Osteoblast (primary cell): ENCODE data around the gene HMOX1. TPM values are rescaled to one million over a fixed set of nuclear protein-coding genes. Genes with fewer than 3 reads are reported as not detected.

ENCODE experiments used
- DNase-seq: peaks from one replicate; pipeline ENCODE4 v3.0.0; 2011; ENCODE audit warnings: low spot score, mixed read lengths; ENCODE audit not compliant: insufficient read length; ENCODE audit errors: missing footprints
- H2AFZ ChIP-seq: 2 replicates; pipeline ENCODE4 v1.6.0; 2011; ENCODE audit warnings: mild to moderate bottlenecking, low read length
- H3K27ac ChIP-seq: 2 replicates; pipeline ENCODE4 v1.5.1; 2011; ENCODE audit warnings: mild to moderate bottlenecking, low read depth, low read length, moderate library complexity
- H3K27me3 ChIP-seq: 2 replicates; pipeline ENCODE4 v1.6.0; 2012; ENCODE audit warnings: mild to moderate bottlenecking, control low read depth, inconsistent platforms, low read length, moderate library complexity; ENCODE audit not compliant: insufficient read depth
- H3K36me3 ChIP-seq: 2 replicates; pipeline ENCODE4 v1.5.1; 2011; ENCODE audit warnings: mild to moderate bottlenecking, low read length, control low read depth, moderate library complexity; ENCODE audit not compliant: insufficient read depth
- H3K4me1 ChIP-seq: 2 replicates; pipeline ENCODE4 v1.5.1; 2011; ENCODE audit warnings: mild to moderate bottlenecking, low read length, control low read depth, moderate library complexity; ENCODE audit not compliant: insufficient read depth
- H3K4me2 ChIP-seq: 2 replicates; pipeline ENCODE4 v1.6.0; 2011; ENCODE audit warnings: mild to moderate bottlenecking, low read length; ENCODE audit not compliant: insufficient read depth
- H3K4me3 ChIP-seq: fragments of 200-600 bp; sonication (generic); 3 replicates; pipeline ENCODE4 v1.5.1; 2012; ENCODE audit warnings: mild to moderate bottlenecking, low read length, inconsistent platforms; ENCODE audit not compliant: insufficient read depth
- H3K79me2 ChIP-seq: 2 replicates; pipeline ENCODE4 v1.6.0; 2012; ENCODE audit warnings: mild to moderate bottlenecking, low read length, control low read depth, inconsistent platforms; ENCODE audit not compliant: insufficient read depth
- H3K9me3 ChIP-seq: 2 replicates; pipeline ENCODE4 v1.5.1; 2011; ENCODE audit warnings: low read depth, low read length, control low read depth
- H4K20me1 ChIP-seq: 2 replicates; pipeline ENCODE4 v1.6.0; 2012; ENCODE audit warnings: mild to moderate bottlenecking, low read length, control low read depth; ENCODE audit not compliant: insufficient read depth
- total RNA-seq: library from RNA; depleted of rRNA; stranded (reverse); fragments of >200 nt; gene quantifications from 2 replicates; pipeline ENCODE4 v1.2.3, GENCODE V29; 2012
- TF ChIP-seq, protein P1 (sequence below): IDR thresholded peaks from 2 replicates; pipeline ENCODE4 v1.5.1; 2011; ENCODE audit warnings: mild to moderate bottlenecking, low read depth, low read length, moderate library complexity; ENCODE audit errors: extremely low read depth

Gene HMOX1
- total RNA-seq, 1 donor = 475 TPM

DNA sequence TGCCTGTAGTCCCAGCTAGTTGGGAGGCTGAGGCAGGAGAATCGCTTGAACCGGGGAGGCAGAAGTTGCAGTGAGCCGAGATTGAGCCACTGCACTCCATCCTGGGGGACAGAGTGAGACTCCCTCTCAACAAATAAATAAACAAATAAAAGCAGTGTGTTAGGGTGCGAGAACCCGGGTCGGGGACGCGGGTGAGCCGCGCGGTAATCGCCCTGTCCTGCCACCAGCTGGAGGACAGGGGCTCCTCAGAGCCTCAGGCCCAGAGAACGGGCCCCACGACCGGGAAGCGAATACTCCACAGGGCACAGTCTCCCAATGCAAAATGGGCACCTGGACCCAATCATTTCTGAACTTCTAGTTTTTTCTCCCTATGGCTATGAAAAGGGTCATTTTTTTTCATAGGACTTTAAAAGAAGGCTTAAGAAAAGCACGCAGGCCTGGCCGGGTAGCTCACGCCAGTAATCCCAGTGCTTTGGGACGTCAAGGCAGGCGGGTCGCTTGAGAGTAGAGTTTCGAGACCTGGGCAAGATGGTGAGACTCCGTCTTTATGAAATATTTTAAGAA is 18.3 kb downstream of the HMOX1 start:
- H3K27me3 ChIP-seq = no peaks in the 10 kb centered on the region
- H3K4me3 ChIP-seq = peak overlapping the region; percentile 97
- TF ChIP-seq, protein P1, sequence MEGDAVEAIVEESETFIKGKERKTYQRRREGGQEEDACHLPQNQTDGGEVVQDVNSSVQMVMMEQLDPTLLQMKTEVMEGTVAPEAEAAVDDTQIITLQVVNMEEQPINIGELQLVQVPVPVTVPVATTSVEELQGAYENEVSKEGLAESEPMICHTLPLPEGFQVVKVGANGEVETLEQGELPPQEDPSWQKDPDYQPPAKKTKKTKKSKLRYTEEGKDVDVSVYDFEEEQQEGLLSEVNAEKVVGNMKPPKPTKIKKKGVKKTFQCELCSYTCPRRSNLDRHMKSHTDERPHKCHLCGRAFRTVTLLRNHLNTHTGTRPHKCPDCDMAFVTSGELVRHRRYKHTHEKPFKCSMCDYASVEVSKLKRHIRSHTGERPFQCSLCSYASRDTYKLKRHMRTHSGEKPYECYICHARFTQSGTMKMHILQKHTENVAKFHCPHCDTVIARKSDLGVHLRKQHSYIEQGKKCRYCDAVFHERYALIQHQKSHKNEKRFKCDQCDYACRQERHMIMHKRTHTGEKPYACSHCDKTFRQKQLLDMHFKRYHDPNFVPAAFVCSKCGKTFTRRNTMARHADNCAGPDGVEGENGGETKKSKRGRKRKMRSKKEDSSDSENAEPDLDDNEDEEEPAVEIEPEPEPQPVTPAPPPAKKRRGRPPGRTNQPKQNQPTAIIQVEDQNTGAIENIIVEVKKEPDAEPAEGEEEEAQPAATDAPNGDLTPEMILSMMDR = no peak
- no peaks in the 10 kb centered on the region for H4K20me1 ChIP-seq
- peaks cover 5% of the 10 kb centered on the region for H3K79me2 ChIP-seq
- H3K27ac ChIP-seq = peak overlapping the region; percentile 77
- H2AFZ ChIP-seq = peak overlapping the region; percentile 100
- peak; percentile 47 for DNase-seq
- no peaks in the 10 kb centered on the region for H3K9me3 ChIP-seq
- H3K4me2 ChIP-seq = peak overlapping the region; percentile 98
- peaks cover 12% of the 10 kb centered on the region for H3K4me1 ChIP-seq
- peaks cover 19% of the 10 kb centered on the region for H3K36me3 ChIP-seq

- H3K27ac ChIP-seq = peak within 1 kb of the TSS; percentile 77
- peak; percentile 100 for DNase-seq
- no peaks in the 10 kb centered on the region for H3K27me3 ChIP-seq
- no peaks in the 10 kb centered on the region for H4K20me1 ChIP-seq
- H3K9me3 ChIP-seq = no peaks in the 10 kb centered on the region
- peak within 1 kb of the TSS; percentile 100 for H2AFZ ChIP-seq
- H3K4me1 ChIP-seq = peaks cover 12% of the 10 kb centered on the region
- TF ChIP-seq, protein P1 = no peak
- peaks cover 15% of the 10 kb centered on the region for H3K36me3 ChIP-seq
- H3K4me2 ChIP-seq = peak within 1 kb of the TSS; percentile 98
- H3K4me3 ChIP-seq = peak within 1 kb of the TSS; percentile 97
- peaks cover 5% of the 10 kb centered on the region for H3K79me2 ChIP-seq
These were observed 19.0 kb downstream of the HMOX1 start, which contains the start of gene MCM5 for GRCh38 chr22:35399678-35400500. TSS of gene MCM5 (plus strand) at chr22:35400140. CDS start at chr22:35400439, 299 bp downstream.

GRCh38 chr22:35400501-35400790 is 19.6 kb downstream of the HMOX1 start:
- TF ChIP-seq, protein P1 = no peak
- H3K27ac ChIP-seq = peak overlapping the region; percentile 69
- DNase-seq = peak; percentile 86

DNA sequence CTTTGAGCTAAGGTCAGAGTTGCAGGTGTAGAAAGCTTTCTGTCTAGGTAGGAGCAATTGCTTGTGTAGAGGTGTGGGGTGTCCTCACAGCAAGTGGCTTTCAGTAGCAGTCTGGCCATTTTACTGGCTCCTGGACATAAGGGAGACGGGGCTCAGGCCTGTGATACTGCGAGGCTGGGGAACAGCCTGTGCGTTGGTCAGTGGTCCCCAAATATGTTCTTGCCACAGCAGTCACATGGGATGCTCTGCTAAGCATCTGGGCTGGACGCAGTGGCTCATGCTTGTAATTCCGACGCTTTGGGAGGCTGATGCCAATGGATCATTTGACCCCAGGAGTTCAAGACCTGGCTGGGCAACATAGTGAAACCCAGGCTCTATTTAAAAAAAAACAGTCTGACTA is 21.0 kb downstream of the HMOX1 start:
- H4K20me1 ChIP-seq = no peaks in the 10 kb centered on the region
- no peaks in the 10 kb centered on the region for H3K27me3 ChIP-seq
- H3K9me3 ChIP-seq = no peaks in the 10 kb centered on the region
- H3K4me1 ChIP-seq = peaks cover 12% of the 10 kb centered on the region
- H3K4me2 ChIP-seq = no peak overlapping the region
- H3K4me3 ChIP-seq = no peak overlapping the region
- H2AFZ ChIP-seq = no peak overlapping the region
- peaks cover 18% of the 10 kb centered on the region for H3K36me3 ChIP-seq
- TF ChIP-seq, protein P1 = no peak
- no peak for DNase-seq
- no peak overlapping the region for H3K27ac ChIP-seq
- H3K79me2 ChIP-seq = peaks cover 5% of the 10 kb centered on the region

More at GRCh38 chr22:35400501-35400790, 19.6 kb downstream of the HMOX1 start:
- Histone ChIP-seq H4K20me1 (no peaks in the 10 kb centered on the region), H3K4me2 (peak overlapping the region; percentile 98), H3K9me3 (no peaks in the 10 kb centered on the region), H3K27me3 (no peaks in the 10 kb centered on the region), H3K79me2 (peaks cover 5% of the 10 kb centered on the region), H3K4me3 (peak overlapping the region; percentile 97), H3K36me3 (peaks cover 15% of the 10 kb centered on the region), H2AFZ (peak overlapping the region; percentile 99), H3K4me1 (peaks cover 12% of the 10 kb centered on the region)
